Measurements from ENCODE around the gene SEC24B. TPM values are rescaled to one million over a fixed set of nuclear protein-coding genes. Genes with fewer than 3 reads are reported as not detected.
"Not testable (repeated sequence)": the region's sequence is repeated elsewhere in the genome, so short reads cannot be mapped to it uniquely, and the experiment has no call there.

Gene SEC24B
- total RNA-seq, 1 donor from 2014 or later: 16.8 TPM

DNA sequence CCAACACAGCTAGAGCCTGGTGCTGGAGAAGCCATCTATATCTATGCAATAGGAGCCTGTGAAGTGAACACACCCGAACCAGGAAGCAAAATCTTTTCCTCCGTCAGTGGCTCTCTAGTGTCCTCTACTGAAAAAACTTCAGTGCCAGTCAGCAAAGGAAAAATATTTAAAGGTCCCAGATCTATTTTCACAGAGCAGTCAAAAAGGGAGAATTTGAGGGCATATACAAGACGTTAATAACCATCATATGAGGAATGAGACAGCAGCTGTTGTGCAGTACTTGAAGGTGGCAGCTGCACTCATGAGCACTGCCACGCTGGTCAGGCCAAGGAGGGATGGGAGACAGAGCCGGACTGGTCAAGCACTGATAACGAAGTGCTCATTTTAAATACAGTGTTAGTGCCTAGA lies 140.8 kb downstream of the SEC24B start:
- DNase-seq (ENCODE audit: low read depth): no peak
- H3K4me3 ChIP-seq (ENCODE audit: low read depth, low read length): no peak overlapping the region
- TF ChIP-seq, protein P1, sequence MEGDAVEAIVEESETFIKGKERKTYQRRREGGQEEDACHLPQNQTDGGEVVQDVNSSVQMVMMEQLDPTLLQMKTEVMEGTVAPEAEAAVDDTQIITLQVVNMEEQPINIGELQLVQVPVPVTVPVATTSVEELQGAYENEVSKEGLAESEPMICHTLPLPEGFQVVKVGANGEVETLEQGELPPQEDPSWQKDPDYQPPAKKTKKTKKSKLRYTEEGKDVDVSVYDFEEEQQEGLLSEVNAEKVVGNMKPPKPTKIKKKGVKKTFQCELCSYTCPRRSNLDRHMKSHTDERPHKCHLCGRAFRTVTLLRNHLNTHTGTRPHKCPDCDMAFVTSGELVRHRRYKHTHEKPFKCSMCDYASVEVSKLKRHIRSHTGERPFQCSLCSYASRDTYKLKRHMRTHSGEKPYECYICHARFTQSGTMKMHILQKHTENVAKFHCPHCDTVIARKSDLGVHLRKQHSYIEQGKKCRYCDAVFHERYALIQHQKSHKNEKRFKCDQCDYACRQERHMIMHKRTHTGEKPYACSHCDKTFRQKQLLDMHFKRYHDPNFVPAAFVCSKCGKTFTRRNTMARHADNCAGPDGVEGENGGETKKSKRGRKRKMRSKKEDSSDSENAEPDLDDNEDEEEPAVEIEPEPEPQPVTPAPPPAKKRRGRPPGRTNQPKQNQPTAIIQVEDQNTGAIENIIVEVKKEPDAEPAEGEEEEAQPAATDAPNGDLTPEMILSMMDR (conservative IDR thresholded peaks at IDR 0.05; ENCODE audit: low read depth, low read length): peak; percentile 37

DNA sequence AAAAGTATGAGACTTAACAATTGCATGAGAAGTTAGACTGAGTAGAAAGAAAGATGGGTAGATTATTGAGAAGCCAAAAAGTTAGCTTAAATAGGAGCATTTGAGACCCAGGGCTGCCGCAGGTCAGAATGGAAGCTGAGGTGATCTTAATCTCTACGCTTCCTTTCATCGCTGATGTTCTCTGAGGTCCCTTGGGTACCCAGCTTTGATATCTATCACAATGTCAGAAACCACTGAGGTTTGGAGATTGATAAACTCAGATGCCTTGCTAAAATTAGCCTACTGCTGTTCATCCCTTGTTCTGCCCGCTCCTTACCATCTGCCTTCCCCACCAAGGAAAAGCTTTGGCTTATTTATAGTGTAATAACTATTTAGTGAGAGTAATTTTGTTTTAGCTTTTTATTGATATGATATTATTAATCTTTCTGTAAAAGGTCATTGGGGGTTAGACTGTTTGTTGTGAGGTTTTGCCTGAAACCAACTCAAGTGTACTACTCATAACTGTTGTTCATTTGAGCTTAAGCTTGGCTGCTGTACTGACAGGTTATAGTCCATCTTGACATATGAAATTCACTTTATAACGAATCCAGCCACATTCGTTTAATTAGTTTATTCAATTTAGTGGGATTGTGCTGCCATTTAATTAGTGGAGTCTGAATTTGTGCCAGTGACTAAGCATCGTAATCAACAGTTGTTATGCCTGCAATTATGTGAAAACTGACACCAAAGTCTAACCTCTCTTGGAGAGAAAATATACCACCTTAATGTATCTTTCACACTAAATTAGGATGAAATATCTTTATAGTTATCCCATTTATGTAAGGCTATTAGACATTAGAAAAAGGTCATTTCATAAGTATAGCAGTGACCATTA lies 141.6 kb downstream of the SEC24B start:
- TF ChIP-seq, protein P1 (conservative IDR thresholded peaks at IDR 0.05; ENCODE audit: low read depth, low read length): no peak
- DNase-seq (ENCODE audit: low read depth): no peak
- H3K4me3 ChIP-seq (ENCODE audit: low read depth, low read length): no peak overlapping the region

DNA sequence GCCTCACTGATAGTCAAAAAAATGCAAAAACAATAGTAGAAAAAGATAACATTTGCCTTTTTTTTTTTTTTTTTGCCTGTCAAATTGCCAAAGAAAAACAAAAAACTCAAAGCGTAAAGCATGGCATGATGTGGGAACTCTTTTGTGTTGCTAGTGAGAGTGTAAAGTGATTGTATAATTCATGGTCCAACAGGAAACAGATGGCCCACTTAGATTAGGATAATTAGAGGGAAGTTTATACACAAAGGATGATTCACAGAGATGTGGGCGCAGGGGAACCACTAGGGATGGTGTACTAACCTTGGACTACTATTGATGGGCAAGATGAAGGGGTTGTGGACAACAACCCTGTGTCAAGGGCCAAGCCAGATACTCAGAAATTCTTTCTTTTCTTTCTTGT lies 142.8 kb downstream of the SEC24B start:
- TF ChIP-seq, protein P1 (conservative IDR thresholded peaks at IDR 0.05; ENCODE audit: low read depth, low read length): no peak
- H3K4me3 ChIP-seq (ENCODE audit: low read depth, low read length): no peak overlapping the region
- DNase-seq (ENCODE audit: low read depth): no peak

DNA sequence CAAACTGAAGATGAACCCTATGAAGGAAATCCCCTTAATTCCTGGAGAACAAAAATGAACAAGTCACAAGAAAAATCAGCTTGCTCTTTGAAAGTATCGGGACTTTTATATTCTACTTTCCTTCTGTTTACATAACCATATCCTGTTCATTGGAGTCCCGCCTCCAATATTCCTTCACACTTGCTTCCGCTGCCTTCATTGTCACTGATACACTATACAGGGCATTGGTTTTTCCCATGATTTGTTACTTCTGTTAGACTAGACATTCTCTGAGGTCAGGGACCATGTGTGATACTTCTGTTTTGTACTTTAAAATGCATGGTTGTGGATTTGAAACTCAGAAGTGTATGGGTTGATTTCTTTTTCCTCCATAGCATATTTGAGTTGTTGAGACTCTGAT lies 145.2 kb downstream of the SEC24B start:
- DNase-seq (ENCODE audit: low read depth): no peak
- H3K4me3 ChIP-seq (ENCODE audit: low read depth, low read length): no peak overlapping the region
- TF ChIP-seq, protein P1 (conservative IDR thresholded peaks at IDR 0.05; ENCODE audit: low read depth, low read length): no peak

DNA sequence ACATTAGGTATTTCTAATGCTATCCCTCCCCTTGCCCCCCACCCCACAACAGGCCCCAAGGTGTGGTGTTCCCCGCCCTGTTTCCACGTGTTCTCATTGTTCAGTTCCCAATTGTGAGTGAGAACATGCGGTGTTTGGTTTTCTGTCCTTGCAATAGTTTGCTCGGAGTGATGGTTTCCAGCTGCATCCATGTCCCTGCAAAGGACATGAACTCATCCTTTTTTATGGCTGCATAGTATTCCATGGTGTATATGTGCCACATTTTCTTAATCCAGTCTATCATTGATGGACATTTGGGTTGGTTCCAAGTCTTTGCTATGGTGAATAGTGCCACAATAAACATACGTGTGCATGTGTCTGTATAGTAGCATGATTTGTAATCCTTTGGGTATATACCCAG lies 146.4 kb downstream of the SEC24B start:
- not testable (repeated sequence) for H3K4me3 ChIP-seq (ENCODE audit: low read depth, low read length); DNase-seq (ENCODE audit: low read depth)

DNA sequence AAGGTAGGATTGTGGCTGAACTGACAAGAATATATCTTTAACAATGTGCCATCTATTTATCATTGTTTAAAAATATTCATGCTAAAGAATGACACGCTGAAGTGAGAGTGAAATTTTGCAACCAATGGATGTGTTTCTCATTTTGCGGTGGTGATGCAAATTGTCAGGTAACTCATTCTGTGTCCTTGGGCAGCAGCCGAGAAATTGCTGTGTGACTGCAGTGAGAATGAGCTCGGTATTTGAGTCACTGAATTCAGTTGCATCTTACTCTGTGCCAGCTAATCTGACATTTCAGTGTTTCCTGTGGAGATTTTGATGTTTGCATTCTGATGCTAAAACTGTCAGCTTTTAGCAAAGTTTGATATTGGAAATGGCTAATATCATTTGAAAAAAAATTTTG lies 154.6 kb downstream of the SEC24B start:
- DNase-seq (ENCODE audit: low read depth): no peak
- H3K4me3 ChIP-seq (ENCODE audit: low read depth, low read length): no peak overlapping the region
- TF ChIP-seq, protein P1 (conservative IDR thresholded peaks at IDR 0.05; ENCODE audit: low read depth, low read length): no peak

DNA sequence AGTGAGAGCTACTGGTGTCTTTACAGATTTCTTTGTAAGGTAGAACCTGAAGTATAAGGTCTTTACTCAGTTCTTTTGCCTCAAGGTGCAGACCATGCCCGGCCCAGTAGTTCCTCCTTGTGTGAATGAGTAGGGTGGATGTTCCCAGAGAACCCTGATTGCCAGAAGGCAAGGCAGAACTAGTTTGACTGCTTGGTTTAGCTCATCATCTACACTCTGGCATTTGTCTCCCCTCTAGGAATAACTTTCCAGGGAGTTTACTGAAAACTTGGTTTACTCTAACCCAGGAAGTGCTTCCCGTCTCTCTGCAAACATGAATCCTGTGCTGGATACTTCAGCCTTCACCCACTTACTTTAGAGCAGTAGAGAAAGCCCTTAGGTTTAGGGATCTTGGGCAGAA lies 155.5 kb downstream of the SEC24B start:
- no peak overlapping the region for H3K4me3 ChIP-seq (ENCODE audit: low read depth, low read length)
- DNase-seq (ENCODE audit: low read depth): no peak

More for the DNA sequence above, 155.5 kb downstream of the SEC24B start:
- TF ChIP-seq, protein P1 (conservative IDR thresholded peaks at IDR 0.05; ENCODE audit: low read depth, low read length): no peak
